GM19438 (cell line): Measurements from ENCODE around the gene TNXB.

Experiments used
- ATAC-seq: cut with Tn5 transposase; IDR thresholded peaks from one replicate; pipeline ENCODE4 v1.9.1; 2021; ENCODE audit warnings: low read depth; ENCODE audit not compliant: unreplicated experiment

TNXB gene

DNA sequence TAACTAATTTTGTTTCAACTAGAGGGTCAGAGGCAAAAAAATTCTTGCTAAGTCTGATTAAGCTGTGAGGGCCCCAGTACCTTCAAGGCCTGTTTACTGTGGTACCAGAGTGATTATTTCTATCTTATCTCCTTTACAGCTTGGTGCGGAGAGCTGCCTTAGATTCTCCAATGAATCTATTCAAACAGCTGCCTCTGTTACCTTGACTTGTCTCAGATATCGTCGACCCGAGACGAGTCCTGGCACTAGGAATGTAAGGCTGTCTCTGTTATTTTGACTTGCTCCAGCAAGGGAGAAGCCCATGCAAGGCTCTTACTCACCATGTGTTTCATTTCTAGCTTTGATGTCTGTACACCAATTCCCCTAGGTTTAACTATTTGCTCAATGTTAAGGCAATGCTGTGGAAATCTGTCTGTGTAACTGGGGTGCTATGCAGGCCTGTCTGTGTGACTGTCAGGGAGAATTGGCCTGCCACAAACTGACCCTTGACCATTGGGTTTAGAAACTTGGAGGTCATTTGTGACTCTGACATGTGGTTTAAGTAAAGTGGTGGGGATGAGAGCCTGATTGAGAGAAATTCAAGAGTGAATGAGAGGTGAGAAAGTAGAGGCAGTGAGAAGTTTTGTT is 31.4 kb upstream of the TNXB start:
- ATAC-seq: no peak

- ATAC-seq: no peak
Measured at GRCh38 chr6:32139590-32139989, 30.5 kb upstream of the TNXB start.

DNA sequence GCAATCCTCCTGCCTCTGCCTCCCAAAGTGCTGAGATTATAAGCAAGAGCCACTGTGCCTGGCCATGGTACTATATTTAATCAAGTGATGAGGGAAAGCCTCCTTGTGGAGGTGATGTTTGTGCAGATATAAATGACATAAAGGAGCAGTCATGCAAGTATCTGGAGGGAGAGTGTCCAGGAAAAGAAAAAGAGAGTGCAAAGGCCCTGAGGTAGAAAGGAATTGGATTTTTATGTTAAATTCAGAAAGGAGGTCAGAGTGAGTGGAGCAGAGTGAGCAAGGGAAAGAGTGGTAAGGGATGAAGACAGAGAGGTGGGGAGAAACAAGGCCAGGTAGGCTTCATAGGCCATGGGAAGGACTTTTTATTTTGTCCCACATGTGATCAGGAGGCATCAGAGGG is 28.3 kb upstream of the TNXB start:
- no peak for ATAC-seq

DNA sequence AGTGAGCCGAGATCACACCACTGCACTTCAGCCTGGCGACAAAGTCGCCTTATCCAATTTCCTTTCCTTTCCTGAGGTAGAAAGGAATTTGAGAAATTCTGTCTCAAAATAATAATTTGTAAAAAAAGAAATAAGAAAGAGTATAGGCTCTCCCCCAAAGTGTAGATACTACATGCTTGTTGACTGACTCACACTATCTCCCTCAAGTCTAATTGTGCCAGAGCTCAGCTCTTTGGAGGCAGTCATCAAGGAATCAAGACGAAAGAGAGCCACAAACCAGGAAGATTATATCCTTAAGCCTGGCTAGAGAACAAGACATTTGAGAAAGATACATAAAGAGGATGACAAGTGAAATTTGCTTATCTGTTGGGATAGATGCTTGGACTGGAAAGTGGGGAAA is 24.6 kb upstream of the TNXB start:
- no peak for ATAC-seq

- ATAC-seq: no peak
Measured at GRCh38 chr6:32132110-32132509, 23.0 kb upstream of the TNXB start.

- no peak for ATAC-seq
Measured at GRCh38 chr6:32131439-32131948, 22.4 kb upstream of the TNXB start.

DNA sequence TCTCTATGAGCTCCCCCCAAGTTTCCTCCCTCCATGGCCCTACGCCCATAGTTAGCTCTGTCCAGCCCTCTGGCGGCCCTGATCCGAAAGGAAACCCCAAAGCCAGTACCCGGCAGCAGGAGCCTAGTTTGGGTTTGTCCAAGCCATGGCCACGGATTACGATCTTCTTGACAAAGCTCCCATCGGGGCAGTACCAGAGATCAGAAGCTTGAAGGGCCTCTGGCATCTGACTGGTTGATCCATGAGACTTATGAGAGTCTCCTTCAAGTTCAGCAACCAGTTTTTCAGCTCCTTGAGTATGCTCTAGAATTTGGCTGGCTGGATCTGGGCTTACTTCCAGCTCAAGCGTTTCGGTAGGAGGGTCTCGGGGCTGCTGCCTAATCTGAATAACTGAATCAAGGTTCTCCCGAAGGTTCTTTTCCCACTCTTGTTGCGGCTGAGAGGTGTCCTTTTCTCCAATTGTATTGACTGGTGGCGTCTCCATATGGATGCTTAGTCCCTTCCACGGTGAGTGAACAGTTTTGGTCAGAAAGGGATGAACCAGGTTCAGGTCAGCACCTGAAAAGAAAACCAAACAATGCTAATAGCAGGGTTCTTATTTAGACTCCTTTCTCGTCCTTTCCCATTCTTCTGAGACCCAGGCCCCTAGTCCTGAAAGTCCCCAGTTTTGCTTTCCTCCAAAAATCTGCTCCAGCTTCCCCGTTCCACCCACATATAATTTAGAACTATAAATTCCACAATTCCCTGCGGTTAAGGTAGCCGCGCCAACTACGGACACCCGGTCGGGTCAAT is 20.4 kb upstream of the TNXB start:
- ATAC-seq: no peak

DNA sequence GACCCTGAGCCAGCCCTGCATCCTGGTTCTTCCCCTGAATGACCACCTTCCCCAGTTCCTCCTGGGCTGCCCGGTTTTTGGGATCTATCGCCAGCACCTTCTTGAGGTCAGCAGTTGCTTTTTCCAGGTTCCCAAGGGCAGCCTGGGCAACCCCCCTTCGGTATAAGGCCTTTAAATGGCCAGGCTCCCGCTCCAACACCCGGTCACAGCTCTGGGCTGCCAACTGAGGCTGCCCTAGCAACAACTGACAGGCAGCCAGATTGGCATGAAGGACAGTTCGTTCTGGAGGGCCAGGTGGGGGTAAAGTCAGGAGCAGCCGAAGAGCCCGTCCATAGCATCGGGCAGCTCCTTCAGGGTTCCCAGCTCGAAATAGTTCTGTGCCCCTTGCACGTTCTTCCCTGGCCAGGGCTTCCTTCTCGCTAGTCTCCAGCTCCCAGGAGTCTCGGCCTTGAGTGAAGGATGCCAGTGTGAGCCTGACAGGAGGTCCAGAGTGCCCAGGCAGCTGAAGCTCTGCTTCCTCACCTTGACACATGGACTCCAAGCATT is 19.7 kb upstream of the TNXB start:
- ATAC-seq: no peak

GRCh38 chr6:32127717-32128592 is 18.8 kb upstream of the TNXB start, which contains the start of gene ATF6B:
Gene ATF6B (minus strand): TSS chr6:32128246. CDS start chr6:32128207, 39 bp downstream.
- peak; percentile 91 for ATAC-seq

GRCh38 chr6:32127409-32127716 is 18.2 kb upstream of the TNXB start:
- ATAC-seq: no peak

- ATAC-seq: no peak
Measured at GRCh38 chr6:32126880-32127279, 17.7 kb upstream of the TNXB start.

DNA sequence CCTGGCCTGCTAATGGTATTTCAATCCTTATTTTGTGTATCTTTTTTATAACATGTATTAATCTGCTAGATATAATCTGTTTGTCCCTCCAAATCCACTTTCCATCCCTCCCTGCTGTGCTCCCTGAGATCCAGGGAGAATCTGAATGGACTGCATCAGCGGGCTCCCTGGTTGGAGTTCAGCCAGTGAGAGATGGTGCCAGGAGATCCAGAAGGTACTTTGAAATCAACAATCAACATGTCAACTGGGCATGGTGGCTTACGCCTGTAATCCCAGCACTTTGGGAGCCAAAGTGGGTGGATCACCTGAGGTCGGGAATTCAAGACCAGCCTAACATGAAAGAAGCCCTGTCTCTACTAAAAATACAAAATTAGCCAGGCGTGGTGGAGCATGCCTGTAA is 14.5 kb upstream of the TNXB start:
- ATAC-seq: no peak

DNA sequence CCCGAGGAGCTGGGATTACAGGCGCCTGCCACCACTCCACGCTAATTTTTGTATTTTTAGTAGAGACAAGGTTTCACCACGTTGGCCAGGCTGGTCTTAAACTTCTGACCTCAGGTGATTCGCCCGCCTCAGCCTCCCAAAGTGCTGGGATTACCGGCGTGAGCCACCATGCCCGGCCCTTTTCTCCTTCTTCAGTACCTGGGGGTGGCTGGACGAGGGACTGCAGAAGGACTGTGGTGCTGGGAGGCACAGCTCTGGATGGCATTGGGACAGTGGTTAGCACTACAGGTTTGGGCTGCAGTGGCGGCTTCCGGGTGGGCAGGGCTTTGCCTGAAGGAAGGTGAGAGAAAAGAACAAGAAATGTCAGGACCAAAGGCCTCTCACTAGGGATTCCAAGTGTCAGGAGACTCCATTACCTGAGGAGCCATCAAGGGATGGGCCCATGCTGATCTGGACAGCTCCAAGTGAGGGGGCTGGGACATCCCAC is 11.5 kb upstream of the TNXB start:
- ATAC-seq: no peak

GRCh38 chr6:32118782-32119628 is 9.9 kb upstream of the TNXB start:
- ATAC-seq: no peak

GRCh38 chr6:32117461-32117860 is 8.3 kb upstream of the TNXB start:
- ATAC-seq: no peak

GRCh38 chr6:32116674-32117073 is 7.5 kb upstream of the TNXB start:
- no peak for ATAC-seq

DNA sequence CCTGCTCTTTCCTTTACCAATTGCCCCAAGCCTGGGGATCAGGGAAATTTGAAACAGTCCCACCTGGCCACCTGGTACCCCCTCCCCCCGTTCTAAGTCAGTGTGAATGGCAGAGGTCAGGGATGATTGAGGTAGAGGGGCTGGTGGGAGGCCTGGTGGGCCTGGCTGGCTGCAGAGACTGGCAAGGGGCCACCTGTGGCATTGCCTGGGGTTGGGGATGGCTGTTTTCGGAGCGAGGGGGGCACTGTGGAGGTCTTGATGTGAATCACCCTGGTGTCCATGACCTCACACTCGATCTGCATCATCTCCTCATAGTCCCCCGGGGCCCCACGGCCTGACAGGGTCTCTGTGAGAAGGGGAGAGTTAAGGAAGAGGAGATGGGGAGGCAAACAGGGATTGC is 6.5 kb upstream of the TNXB start:
- ATAC-seq: no peak

GRCh38 chr6:32114796-32115195 is 5.7 kb upstream of the TNXB start:
- no peak for ATAC-seq

DNA sequence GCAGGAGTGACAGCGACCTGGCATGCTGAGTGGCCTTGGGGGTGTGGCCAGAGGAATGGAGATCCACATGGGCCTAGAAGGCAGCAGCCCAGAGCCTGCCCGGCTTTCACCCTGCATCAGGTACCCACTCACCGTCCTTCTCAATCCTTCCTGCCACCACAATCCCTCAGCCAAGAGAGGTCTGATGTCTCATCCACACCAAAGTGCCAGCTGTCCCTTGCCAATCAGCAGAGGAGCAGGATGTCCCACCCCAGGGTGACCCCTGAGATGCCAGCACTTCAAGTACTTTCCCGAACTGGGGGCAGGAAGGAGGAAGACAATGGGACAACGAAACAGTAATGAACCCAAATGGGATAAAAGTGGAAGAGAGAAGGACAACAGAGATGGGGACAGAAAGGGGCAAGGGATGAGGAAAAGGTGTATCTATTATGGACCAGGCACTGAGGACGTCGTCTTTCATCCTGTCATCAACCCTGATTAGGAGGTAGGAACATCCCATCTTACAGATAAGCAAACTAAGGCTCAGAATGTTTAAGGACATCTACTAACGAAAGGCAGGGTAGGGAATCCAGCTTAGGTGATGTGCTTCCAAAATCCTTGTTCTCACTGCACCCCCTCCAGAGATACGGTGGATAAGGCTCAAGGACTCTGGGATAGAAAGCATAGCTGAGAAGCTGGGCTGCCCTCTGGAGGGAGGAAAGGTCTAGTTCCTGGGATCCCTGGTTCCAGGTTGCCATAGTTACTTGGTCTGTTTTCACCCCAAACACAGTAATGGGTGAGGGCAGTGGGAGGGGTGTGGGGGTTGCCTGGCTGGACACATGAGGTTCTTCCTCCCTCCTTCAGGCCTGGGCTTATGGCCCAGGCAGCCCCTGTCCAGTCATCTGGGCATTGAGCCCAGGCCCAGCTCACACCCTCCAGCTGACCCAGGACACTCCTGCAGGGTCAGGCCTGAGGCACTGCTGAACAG is 4.5 kb upstream of the TNXB start:
- ATAC-seq: no peak
